HUES64 (cell line): ENCODE measurements around the gene DUOX1.
"Not testable (repeated sequence)": the region's sequence is repeated elsewhere in the genome, so short reads cannot be mapped to it uniquely, and the experiment has no call there.

Experiments used
- H3K27ac ChIP-seq: 2 replicates; pipeline ENCODE4 v1.7.0; 2013; ENCODE audit warnings: low read depth, low read length, inconsistent platforms
- H3K27me3 ChIP-seq: 2 replicates; pipeline ENCODE4 v1.6.1; 2013; ENCODE audit warnings: mild to moderate bottlenecking, low read length; ENCODE audit not compliant: insufficient read depth
- H3K36me3 ChIP-seq: 2 replicates; pipeline ENCODE4 v1.6.1; 2013; ENCODE audit warnings: mild to moderate bottlenecking, low read length; ENCODE audit not compliant: insufficient read depth
- H3K4me1 ChIP-seq: 2 replicates; pipeline ENCODE4 v1.6.1; 2013; ENCODE audit warnings: mild to moderate bottlenecking, low read length, moderate library complexity; ENCODE audit not compliant: insufficient read depth
- H3K4me3 ChIP-seq: 2 replicates; pipeline ENCODE4 v1.5.1; 2013; ENCODE audit warnings: mild to moderate bottlenecking, low read length, moderate library complexity
- H3K9ac ChIP-seq: 2 replicates; pipeline ENCODE4 v1.6.1; 2013; ENCODE audit warnings: mild to moderate bottlenecking, low read depth, low read length
- H3K9me3 ChIP-seq: 2 replicates; pipeline ENCODE4 v1.6.1; 2013; ENCODE audit warnings: low read depth, low read length; ENCODE audit not compliant: insufficient read depth
- WGBS: fragments of 150-250, 120-280 bp; methylation state at CpG from one replicate; pipeline ENCODE4 v1.1.7; 2013; ENCODE audit warnings: missing lambda C conversion rate; 5-methylcytosine and 5-hydroxymethylcytosine counted together

DUOX1 gene

GRCh38 chr15:45123397-45123796 lies 6.4 kb upstream of the DUOX1 start:
- Histone ChIP-seq H3K27me3 (peaks cover 64% of the 10 kb centered on the region), H3K4me3 (no peak overlapping the region), H3K27ac (no peak overlapping the region), H3K9me3 (no peaks in the 10 kb centered on the region), H3K9ac (no peak overlapping the region), H3K36me3 (no peaks in the 10 kb centered on the region), H3K4me1 (no peaks in the 10 kb centered on the region)

GRCh38 chr15:45126535-45127158 lies 3.1 kb upstream of the DUOX1 start:
- Histone ChIP-seq H3K27ac (no peak overlapping the region), H3K4me1 (no peaks in the 10 kb centered on the region), H3K4me3 (no peak overlapping the region), H3K9ac (no peak overlapping the region), H3K27me3 (peaks cover 92% of the 10 kb centered on the region), H3K36me3 (no peaks in the 10 kb centered on the region), H3K9me3 (no peaks in the 10 kb centered on the region; the same call in 1 of the 2 replicates)
- WGBS = 80% methylated on average over 1 of the region's 2 CpGs

GRCh38 chr15:45128971-45129639 lies 689 bp upstream of the DUOX1 start:
- peak overlapping the region; percentile 66 for H3K4me3 ChIP-seq
- 7% methylated on average over 47 of the region's 47 CpGs for WGBS
- H3K4me1 ChIP-seq = no peaks in the 10 kb centered on the region
- no peaks in the 10 kb centered on the region for H3K36me3 ChIP-seq
- H3K27me3 ChIP-seq = peaks cover 100% of the 10 kb centered on the region
- H3K9me3 ChIP-seq = no peaks in the 10 kb centered on the region; the same call in 1 of the 2 replicates
- no peak overlapping the region; the same call in 1 of the 2 replicates for H3K9ac ChIP-seq
- no peak overlapping the region for H3K27ac ChIP-seq

- no peaks in the 10 kb centered on the region; the same call in 1 of the 2 replicates for H3K9me3 ChIP-seq
- H3K4me3 ChIP-seq = peak overlapping the region; percentile 66
- H3K27ac ChIP-seq = no peak overlapping the region
- no peaks in the 10 kb centered on the region for H3K36me3 ChIP-seq
- no peaks in the 10 kb centered on the region for H3K4me1 ChIP-seq
- peaks cover 100% of the 10 kb centered on the region for H3K27me3 ChIP-seq
- H3K9ac ChIP-seq = no peak overlapping the region
- 87% methylated on average over 7 of the region's 7 CpGs for WGBS
Observed at GRCh38 chr15:45130291-45131000, 652 bp downstream of the DUOX1 start.

- Histone ChIP-seq H3K9me3 (no peaks in the 10 kb centered on the region; the same call in 1 of the 2 replicates), H3K4me1 (no peaks in the 10 kb centered on the region), H3K27me3 (peaks cover 98% of the 10 kb centered on the region), H3K36me3 (no peaks in the 10 kb centered on the region), H3K9ac (no peak overlapping the region), H3K4me3 (no peak overlapping the region), H3K27ac (no peak overlapping the region)
- 87% methylated on average over 3 of the region's 3 CpGs for WGBS
Observed at GRCh38 chr15:45131510-45131909, 1.7 kb downstream of the DUOX1 start.

- no peaks in the 10 kb centered on the region for H3K36me3 ChIP-seq
- WGBS = 74% methylated on average over 3 of the region's 3 CpGs
Observed at GRCh38 chr15:45132844-45133560, 3.2 kb downstream of the DUOX1 start.

GRCh38 chr15:45133561-45133920 lies 3.7 kb downstream of the DUOX1 start:
- 86% methylated on average over 5 of the region's 5 CpGs for WGBS
- Histone ChIP-seq H3K27me3 (peaks cover 87% of the 10 kb centered on the region), H3K4me1 (no peaks in the 10 kb centered on the region)

More at GRCh38 chr15:45132844-45133560, 3.2 kb downstream of the DUOX1 start:
- Histone ChIP-seq H3K4me3 (no peak overlapping the region), H3K27me3 (peaks cover 90% of the 10 kb centered on the region), H3K9me3 (no peaks in the 10 kb centered on the region; the same call in 1 of the 2 replicates), H3K9ac (no peak overlapping the region), H3K27ac (no peak overlapping the region), H3K4me1 (no peaks in the 10 kb centered on the region)

GRCh38 chr15:45134046-45134445 lies 4.3 kb downstream of the DUOX1 start:
- H3K9ac ChIP-seq = no peak overlapping the region
- 95% methylated on average over 7 of the region's 7 CpGs for WGBS
- no peaks in the 10 kb centered on the region for H3K4me1 ChIP-seq
- no peaks in the 10 kb centered on the region; the same call in 1 of the 2 replicates for H3K9me3 ChIP-seq
- no peaks in the 10 kb centered on the region for H3K36me3 ChIP-seq
- H3K27me3 ChIP-seq = peaks cover 82% of the 10 kb centered on the region
- no peak overlapping the region for H3K27ac ChIP-seq
- H3K4me3 ChIP-seq = no peak overlapping the region

More at GRCh38 chr15:45133561-45133920, 3.7 kb downstream of the DUOX1 start:
- H3K27ac ChIP-seq = no peak overlapping the region
- no peaks in the 10 kb centered on the region; the same call in 1 of the 2 replicates for H3K9me3 ChIP-seq
- no peak overlapping the region for H3K4me3 ChIP-seq
- H3K36me3 ChIP-seq = no peaks in the 10 kb centered on the region
- H3K9ac ChIP-seq = no peak overlapping the region

GRCh38 chr15:45134682-45135604 lies 5.1 kb downstream of the DUOX1 start:
- Histone ChIP-seq H3K27ac (no peak overlapping the region), H3K4me3 (peak overlapping the region; percentile 36), H3K9me3 (no peaks in the 10 kb centered on the region), H3K36me3 (no peaks in the 10 kb centered on the region), H3K4me1 (no peaks in the 10 kb centered on the region), H3K27me3 (peaks cover 73% of the 10 kb centered on the region), H3K9ac (no peak overlapping the region)
- WGBS = 12% methylated on average over 57 of the region's 57 CpGs

- 27% methylated on average over 5 of the region's 37 CpGs for WGBS
- H3K9ac ChIP-seq, H3K36me3 ChIP-seq, H3K27ac ChIP-seq, H3K9me3 ChIP-seq, H3K4me1 ChIP-seq: not testable (repeated sequence)
- Histone ChIP-seq H3K27me3 (peaks cover 64% of the 10 kb centered on the region), H3K4me3 (0 out of 2 replicates have a peak overlapping the region, but pooled peaks have one; percentile 14)
Observed at GRCh38 chr15:45135705-45136377, 6.0 kb downstream of the DUOX1 start.
